SK-N-SH treated with all-trans-retinoic acid at 6 μM for 48 hours (cell line): ENCODE results near the gene STX18.

Experiments used
- ATAC-seq: fragments of 200-7000 bp; cut with Tn5 transposase; 3 replicates; pipeline ENCODE4 v1.9.1; 2020; ENCODE audit warnings: mild to moderate bottlenecking, moderate library complexity
- ARNTL ChIP-seq: fragments of 450-650 bp; formaldehyde crosslinking; IDR thresholded peaks from 2 replicates; pipeline ENCODE4 v1.5.0; 2020; ENCODE audit warnings: low read depth, mild to moderate bottlenecking, moderate library complexity, borderline replicate concordance
- BACH2 ChIP-seq: fragments of 250-450 bp; sonication (Bioruptor Pico); IDR thresholded peaks from 2 replicates; pipeline ENCODE4 v1.9.0; 2021; ENCODE audit warnings: mild to moderate bottlenecking, borderline replicate concordance
- CSDC2 ChIP-seq: fragments of 250-450 bp; sonication (Bioruptor Pico); IDR thresholded peaks from 2 replicates; pipeline ENCODE4 v1.5.0; 2020; ENCODE audit warnings: mild to moderate bottlenecking, moderate library complexity
- GLIS3 ChIP-seq: fragments of 250-450 bp; sonication (Bioruptor Pico); IDR thresholded peaks from 2 replicates; pipeline ENCODE4 v1.5.0; 2020; ENCODE audit warnings: mild to moderate bottlenecking, moderate library complexity
- ISL1 ChIP-seq: fragments of 250-450 bp; sonication (Bioruptor Pico); IDR thresholded peaks from 2 replicates; pipeline ENCODE4 v2.1.2; 2022; ENCODE audit warnings: mild to moderate bottlenecking, moderate library complexity
- OSR1 ChIP-seq: fragments of 250-450 bp; sonication (Bioruptor Pico); IDR thresholded peaks from 2 replicates; pipeline ENCODE4 v1.8.0; 2022; ENCODE audit warnings: moderate library complexity, mild to moderate bottlenecking, inconsistent platforms
- PPARA ChIP-seq: fragments of 250-450 bp; sonication (Bioruptor Pico); IDR thresholded peaks from 2 replicates; pipeline ENCODE4 v1.5.0; 2020; ENCODE audit warnings: mild to moderate bottlenecking, borderline replicate concordance
- RARB ChIP-seq: fragments of 250-450 bp; sonication (Bioruptor Pico); IDR thresholded peaks from 2 replicates; pipeline ENCODE4 v1.8.0; 2021; ENCODE audit warnings: mild to moderate bottlenecking, moderate library complexity
- SNAI2 ChIP-seq: fragments of 250-450 bp; sonication (Bioruptor Pico); IDR thresholded peaks from 2 replicates; pipeline ENCODE4 v1.5.0; 2020; ENCODE audit warnings: mild to moderate bottlenecking, moderate library complexity
- TCF4 ChIP-seq: fragments of 250-450 bp; sonication (Bioruptor Pico); IDR thresholded peaks from 2 replicates; pipeline ENCODE4 v1.8.0; 2021; ENCODE audit warnings: mild to moderate bottlenecking, moderate library complexity, borderline replicate concordance
- ZC3H10 ChIP-seq: fragments of 250-450 bp; sonication (Bioruptor Pico); IDR thresholded peaks from 2 replicates; pipeline ENCODE4 v1.5.1; 2021; ENCODE audit warnings: mild to moderate bottlenecking, moderate library complexity
- ZFP3 ChIP-seq: fragments of 250-450 bp; sonication (Bioruptor Pico); IDR thresholded peaks from 2 replicates; pipeline ENCODE4 v1.5.0; 2020; ENCODE audit warnings: mild to moderate bottlenecking, moderate library complexity
- ZFP30 ChIP-seq: fragments of 450-650 bp; formaldehyde crosslinking; IDR thresholded peaks from 2 replicates; pipeline ENCODE4 v1.5.0; 2022; ENCODE audit warnings: mild to moderate bottlenecking, moderate library complexity
- ZNF565 ChIP-seq: fragments of 450-650 bp; formaldehyde crosslinking; conservative IDR thresholded peaks from 2 replicates; pipeline ENCODE4 v1.5.0; 2020; ENCODE audit warnings: low read depth, mild to moderate bottlenecking, moderate library complexity
- ZNF70 ChIP-seq: fragments of 450-650 bp; formaldehyde crosslinking; IDR thresholded peaks from 2 replicates; pipeline ENCODE4 v1.5.0; 2020; ENCODE audit warnings: mild to moderate bottlenecking, moderate library complexity
- ZNF8 ChIP-seq: fragments of 450-650 bp; formaldehyde crosslinking; IDR thresholded peaks from 2 replicates; pipeline ENCODE4 v1.5.0; 2020; ENCODE audit warnings: mild to moderate bottlenecking, moderate library complexity
- TF ChIP-seq, protein P1 (sequence below): fragments of 250-450 bp; sonication (Bioruptor Pico); IDR thresholded peaks from 2 replicates; pipeline ENCODE4 v1.5.0; 2020; ENCODE audit warnings: mild to moderate bottlenecking, moderate library complexity
- TF ChIP-seq, protein P2 (sequence below): fragments of 250-450 bp; sonication (Bioruptor Pico); IDR thresholded peaks from 2 replicates; pipeline ENCODE4 v1.5.1; 2020; ENCODE audit warnings: low read depth, mild to moderate bottlenecking, moderate library complexity
- TF ChIP-seq, protein P3 (sequence below): fragments of 250-450 bp; sonication (Bioruptor Pico); IDR thresholded peaks from 2 replicates; pipeline ENCODE4 v1.5.1; 2021; ENCODE audit warnings: mild to moderate bottlenecking, moderate library complexity

The STX18 gene

DNA sequence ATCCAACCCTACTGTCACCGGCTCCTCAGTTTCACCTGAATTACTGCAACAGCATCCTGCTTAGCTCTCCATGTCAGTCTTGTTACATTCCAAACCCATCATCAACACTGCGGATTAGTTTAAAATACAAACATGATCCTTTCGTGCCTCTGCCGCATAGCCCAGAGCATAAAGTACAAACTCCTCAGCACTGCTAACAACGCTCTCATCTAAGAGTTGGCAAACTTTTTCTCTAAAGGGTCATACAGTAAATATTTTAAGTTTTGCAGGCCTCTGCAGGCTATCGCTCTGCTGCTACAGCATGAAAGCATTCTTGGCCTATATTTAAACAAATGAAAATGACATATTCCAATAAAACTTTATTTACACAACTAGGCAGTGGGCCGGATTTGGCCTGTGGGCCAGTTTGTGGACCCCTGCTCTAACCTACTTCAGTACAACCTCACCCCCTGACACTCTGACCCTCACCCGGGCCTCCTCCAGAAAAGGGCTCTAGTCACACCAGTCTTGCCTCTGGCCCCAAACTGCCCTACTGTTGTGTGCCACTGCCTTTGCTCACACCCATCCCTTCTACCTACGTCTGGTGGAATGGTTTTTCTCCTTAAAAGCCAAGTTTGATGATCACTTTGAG is 7.2 kb downstream of the STX18 start:
- TF ChIP-seq CSDC2 (no peak), ZFP3 (CRISPR knock-in tag) (no peak), ZNF8 (CRISPR knock-in tag) (no peak), ZNF565 (CRISPR knock-in tag) (no peak), ZC3H10 (no peak)
- ATAC-seq = no peak

DNA sequence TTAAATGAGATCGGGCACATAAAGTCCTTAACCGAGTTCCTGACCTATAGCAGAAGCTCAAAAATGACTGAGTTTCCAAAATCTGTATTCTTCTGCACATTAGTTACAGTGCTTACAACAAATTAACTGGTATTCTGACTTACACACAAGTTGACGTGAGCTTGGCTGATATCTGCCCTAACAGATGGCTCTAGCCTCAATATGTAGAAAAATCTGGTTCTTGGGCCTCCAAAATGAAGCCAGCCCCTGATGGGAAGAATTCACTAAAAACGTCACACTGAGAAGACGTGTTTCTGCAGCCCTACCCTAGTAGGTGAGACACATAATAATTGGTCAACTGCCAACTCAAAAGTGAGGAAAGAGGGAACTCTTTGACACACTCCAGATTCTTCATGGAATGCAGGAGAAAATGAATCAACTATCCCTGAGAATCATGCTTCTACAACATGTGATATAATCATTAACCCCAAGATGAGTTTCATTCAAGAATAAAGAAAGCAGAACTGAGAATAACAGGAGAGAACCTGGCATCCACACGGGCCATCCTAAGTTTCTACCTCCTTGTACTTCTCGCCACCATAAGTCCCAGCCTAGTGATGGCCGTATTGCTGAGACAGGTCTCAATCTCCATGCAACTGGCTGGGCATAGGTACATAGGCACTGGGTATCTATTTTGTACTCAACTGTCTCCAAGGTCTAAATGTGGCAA is 8.2 kb downstream of the STX18 start:
- ATAC-seq = no peak
- no peak for TF ChIP-seq SNAI2
- no peak for TF ChIP-seq ZC3H10
- TF ChIP-seq GLIS3 (CRISPR knock-in tag) = no peak
- TF ChIP-seq ZNF70 (CRISPR knock-in tag) = no peak
- TF ChIP-seq ZNF565 (CRISPR knock-in tag) = no peak
- no peak for TF ChIP-seq PPARA (CRISPR knock-in tag)

DNA sequence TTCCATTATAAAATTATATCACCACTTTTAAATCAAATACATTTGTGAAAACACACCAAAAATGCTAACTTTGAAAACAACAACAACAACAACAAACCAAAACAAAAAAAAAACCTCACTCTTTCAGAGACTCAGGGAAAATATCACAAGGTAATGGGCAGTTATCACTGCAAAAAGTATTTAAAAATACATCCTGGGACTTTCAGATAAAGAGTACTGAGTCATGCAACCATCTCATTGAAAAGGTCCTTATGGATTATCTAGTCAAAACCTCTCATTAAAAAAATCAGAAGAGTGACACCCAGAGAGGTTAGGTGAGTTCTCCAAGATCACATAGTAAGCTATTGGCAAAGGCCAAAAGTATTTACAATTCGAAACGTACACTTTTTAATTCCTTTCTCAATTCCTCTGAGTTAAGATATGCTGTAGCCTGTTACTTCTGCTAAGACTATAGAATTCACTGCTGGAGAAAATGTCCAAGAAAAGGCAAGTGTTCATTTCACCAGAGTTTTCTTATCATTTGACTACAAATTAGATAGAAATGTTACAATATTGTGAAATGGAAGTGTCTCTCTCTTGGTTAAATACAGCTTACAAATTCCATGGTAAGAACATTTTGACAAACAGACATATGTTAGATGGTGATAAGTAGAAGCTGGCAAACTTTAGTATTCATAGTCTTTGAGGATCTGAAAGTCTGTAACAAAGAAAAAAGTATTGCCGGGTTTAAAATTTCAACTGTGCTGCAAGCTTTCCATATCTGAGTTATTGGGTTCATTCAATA is 9.3 kb downstream of the STX18 start:
- ATAC-seq = no peak
- no peak for TF ChIP-seq OSR1 (CRISPR knock-in tag)
- TF ChIP-seq, protein P1, sequence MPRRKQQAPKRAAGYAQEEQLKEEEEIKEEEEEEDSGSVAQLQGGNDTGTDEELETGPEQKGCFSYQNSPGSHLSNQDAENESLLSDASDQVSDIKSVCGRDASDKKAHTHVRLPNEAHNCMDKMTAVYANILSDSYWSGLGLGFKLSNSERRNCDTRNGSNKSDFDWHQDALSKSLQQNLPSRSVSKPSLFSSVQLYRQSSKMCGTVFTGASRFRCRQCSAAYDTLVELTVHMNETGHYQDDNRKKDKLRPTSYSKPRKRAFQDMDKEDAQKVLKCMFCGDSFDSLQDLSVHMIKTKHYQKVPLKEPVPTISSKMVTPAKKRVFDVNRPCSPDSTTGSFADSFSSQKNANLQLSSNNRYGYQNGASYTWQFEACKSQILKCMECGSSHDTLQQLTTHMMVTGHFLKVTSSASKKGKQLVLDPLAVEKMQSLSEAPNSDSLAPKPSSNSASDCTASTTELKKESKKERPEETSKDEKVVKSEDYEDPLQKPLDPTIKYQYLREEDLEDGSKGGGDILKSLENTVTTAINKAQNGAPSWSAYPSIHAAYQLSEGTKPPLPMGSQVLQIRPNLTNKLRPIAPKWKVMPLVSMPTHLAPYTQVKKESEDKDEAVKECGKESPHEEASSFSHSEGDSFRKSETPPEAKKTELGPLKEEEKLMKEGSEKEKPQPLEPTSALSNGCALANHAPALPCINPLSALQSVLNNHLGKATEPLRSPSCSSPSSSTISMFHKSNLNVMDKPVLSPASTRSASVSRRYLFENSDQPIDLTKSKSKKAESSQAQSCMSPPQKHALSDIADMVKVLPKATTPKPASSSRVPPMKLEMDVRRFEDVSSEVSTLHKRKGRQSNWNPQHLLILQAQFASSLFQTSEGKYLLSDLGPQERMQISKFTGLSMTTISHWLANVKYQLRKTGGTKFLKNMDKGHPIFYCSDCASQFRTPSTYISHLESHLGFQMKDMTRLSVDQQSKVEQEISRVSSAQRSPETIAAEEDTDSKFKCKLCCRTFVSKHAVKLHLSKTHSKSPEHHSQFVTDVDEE = no peak
- no peak for TF ChIP-seq ZFP3 (CRISPR knock-in tag)
- no peak for TF ChIP-seq BACH2 (CRISPR knock-in tag)
- TF ChIP-seq CSDC2 = no peak
- TF ChIP-seq SNAI2 = no peak
- no peak for TF ChIP-seq ZC3H10
- no peak for TF ChIP-seq ZFP30 (CRISPR knock-in tag)
- TF ChIP-seq ARNTL (CRISPR knock-in tag) = no peak
- no peak for TF ChIP-seq RARB (CRISPR knock-in tag)
- TF ChIP-seq PPARA (CRISPR knock-in tag) = no peak

DNA sequence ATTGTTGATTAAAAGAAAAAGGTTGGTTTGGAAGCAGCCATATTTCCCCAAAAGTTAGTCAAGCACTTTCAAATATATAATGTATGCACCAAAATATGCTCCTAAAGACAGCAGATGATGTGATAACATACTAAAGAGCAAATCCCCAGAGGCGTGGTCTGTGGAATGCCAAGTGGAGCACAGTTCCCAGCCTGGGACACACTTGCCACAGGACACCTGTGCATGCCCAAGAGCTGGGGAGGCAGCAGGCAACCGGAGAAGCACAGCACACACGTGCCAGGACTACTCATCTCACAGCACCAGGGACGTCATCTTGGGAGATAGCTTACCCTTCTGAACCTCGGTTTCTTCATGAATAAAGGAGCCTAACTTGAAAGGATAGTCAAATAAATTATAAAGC is 12.5 kb downstream of the STX18 start:
- ATAC-seq = no peak
- no peak for TF ChIP-seq ZFP3 (CRISPR knock-in tag)
- TF ChIP-seq PPARA (CRISPR knock-in tag) = no peak
- TF ChIP-seq RARB (CRISPR knock-in tag) = no peak
- no peak for TF ChIP-seq ARNTL (CRISPR knock-in tag)
- no peak for TF ChIP-seq ZNF70 (CRISPR knock-in tag)
- TF ChIP-seq ZNF8 (CRISPR knock-in tag) = no peak

DNA sequence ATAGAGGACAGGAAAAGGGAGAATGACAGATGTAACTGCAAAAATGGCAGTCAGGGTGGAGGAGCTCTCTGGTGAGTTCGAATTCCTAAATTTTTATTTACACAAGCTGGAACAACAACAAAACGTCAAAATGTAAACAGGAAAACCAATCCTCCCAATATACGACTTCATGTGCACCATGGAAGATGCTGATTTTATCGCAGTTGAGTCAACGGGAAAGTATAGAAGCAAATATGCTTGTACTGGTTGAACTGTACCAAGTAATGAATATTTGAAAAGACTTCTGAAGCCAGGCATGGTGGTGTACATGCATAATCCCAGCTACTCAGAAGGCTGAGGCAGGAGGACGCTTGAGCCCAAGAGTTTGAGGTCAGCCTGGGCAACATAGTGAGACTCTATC is 15.4 kb downstream of the STX18 start:
- ATAC-seq = no peak
- TF ChIP-seq, protein P2, sequence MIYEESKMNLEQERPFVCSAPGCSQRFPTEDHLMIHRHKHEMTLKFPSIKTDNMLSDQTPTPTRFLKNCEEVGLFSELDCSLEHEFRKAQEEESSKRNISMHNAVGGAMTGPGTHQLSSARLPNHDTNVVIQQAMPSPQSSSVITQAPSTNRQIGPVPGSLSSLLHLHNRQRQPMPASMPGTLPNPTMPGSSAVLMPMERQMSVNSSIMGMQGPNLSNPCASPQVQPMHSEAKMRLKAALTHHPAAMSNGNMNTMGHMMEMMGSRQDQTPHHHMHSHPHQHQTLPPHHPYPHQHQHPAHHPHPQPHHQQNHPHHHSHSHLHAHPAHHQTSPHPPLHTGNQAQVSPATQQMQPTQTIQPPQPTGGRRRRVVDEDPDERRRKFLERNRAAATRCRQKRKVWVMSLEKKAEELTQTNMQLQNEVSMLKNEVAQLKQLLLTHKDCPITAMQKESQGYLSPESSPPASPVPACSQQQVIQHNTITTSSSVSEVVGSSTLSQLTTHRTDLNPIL = no peak
- TF ChIP-seq GLIS3 (CRISPR knock-in tag) (no peak), TCF4 (CRISPR knock-in tag) (no peak), ARNTL (CRISPR knock-in tag) (no peak), ZNF8 (CRISPR knock-in tag) (no peak), RARB (CRISPR knock-in tag) (no peak), ZFP3 (CRISPR knock-in tag) (no peak), ZNF70 (CRISPR knock-in tag) (no peak), ISL1 (no peak), PPARA (CRISPR knock-in tag) (no peak), CSDC2 (no peak)
- TF ChIP-seq, protein P3, sequence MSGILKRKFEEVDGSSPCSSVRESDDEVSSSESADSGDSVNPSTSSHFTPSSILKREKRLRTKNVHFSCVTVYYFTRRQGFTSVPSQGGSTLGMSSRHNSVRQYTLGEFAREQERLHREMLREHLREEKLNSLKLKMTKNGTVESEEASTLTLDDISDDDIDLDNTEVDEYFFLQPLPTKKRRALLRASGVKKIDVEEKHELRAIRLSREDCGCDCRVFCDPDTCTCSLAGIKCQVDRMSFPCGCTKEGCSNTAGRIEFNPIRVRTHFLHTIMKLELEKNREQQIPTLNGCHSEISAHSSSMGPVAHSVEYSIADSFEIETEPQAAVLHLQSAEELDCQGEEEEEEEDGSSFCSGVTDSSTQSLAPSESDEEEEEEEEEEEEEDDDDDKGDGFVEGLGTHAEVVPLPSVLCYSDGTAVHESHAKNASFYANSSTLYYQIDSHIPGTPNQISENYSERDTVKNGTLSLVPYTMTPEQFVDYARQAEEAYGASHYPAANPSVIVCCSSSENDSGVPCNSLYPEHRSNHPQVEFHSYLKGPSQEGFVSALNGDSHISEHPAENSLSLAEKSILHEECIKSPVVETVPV (CRISPR knock-in tag) = no peak
- TF ChIP-seq, all 23 proteins: peak for 0
